WTC11 (cell line): Measurements from ENCODE around the gene METRN. TPM values are rescaled to one million over a fixed set of nuclear protein-coding genes. Genes with fewer than 3 reads are reported as not detected.

Experiments used
- ATAC-seq: fragments of 200-7000 bp; cut with Tn5 transposase; 2 replicates; pipeline ENCODE4 v1.10.0; 2021; ENCODE audit warnings: mild to moderate bottlenecking, moderate library complexity
- CTCF ChIA-PET: fragments of 300-600 bp; sonication (Branson Sonifier 250); formaldehyde crosslinking; loops from one replicate; lab custom pipeline; 2021; ENCODE audit warnings: antibody characterized with exemption; lab: Charles Lee
- POLR2A ChIA-PET: fragments of 350-600 bp; sonication (Branson Sonifier 250); formaldehyde crosslinking; loops from one replicate; lab custom pipeline; 2021; ENCODE audit warnings: antibody characterized with exemption; lab: Charles Lee
- DNase-seq: peaks from one replicate; pipeline ENCODE4 v3.0.0; 2021; ENCODE audit warnings: low spot score
- H3K27ac Mint-ChIP-seq: 2 replicates; pipeline ENCODE4 v1.8.0; 2021; ENCODE audit warnings: mixed read lengths
- H3K27me3 Mint-ChIP-seq: 2 replicates; pipeline ENCODE4 v1.8.0; 2021; ENCODE audit warnings: low read depth, mild to moderate bottlenecking, moderate library complexity, mixed read lengths
- H3K36me3 Mint-ChIP-seq: 2 replicates; pipeline ENCODE4 v1.8.0; 2021; ENCODE audit warnings: mixed read lengths
- H3K4me1 Mint-ChIP-seq: 2 replicates; pipeline ENCODE4 v1.8.0; 2022; ENCODE audit warnings: mixed read lengths
- H3K4me3 Mint-ChIP-seq: 2 replicates; pipeline ENCODE4 v1.8.0; 2021; ENCODE audit warnings: mild to moderate bottlenecking, moderate library complexity, mixed read lengths
- H3K9me3 Mint-ChIP-seq: 2 replicates; pipeline ENCODE4 v1.8.0; 2021; ENCODE audit warnings: mixed read lengths
- CREB1 ChIP-seq: sonication (generic); formaldehyde crosslinking; IDR thresholded peaks from 2 replicates; pipeline ENCODE4 v1.8.0; 2023; ENCODE audit warnings: mild to moderate bottlenecking, missing genetic modification reagents
- ESRRA ChIP-seq: sonication (generic); formaldehyde crosslinking; IDR thresholded peaks from 2 replicates; pipeline ENCODE4 v1.8.1; 2022; ENCODE audit warnings: mild to moderate bottlenecking, missing genetic modification reagents, borderline replicate concordance
- FOXJ3 ChIP-seq: sonication (generic); formaldehyde crosslinking; IDR thresholded peaks from 2 replicates; pipeline ENCODE4 v1.9.0; 2021; ENCODE audit warnings: missing genetic modification reagents, mild to moderate bottlenecking, borderline replicate concordance
- GRHL2 ChIP-seq: fragments of 250-450 bp; sonication (Bioruptor Pico); IDR thresholded peaks from 2 replicates; pipeline ENCODE4 v1.8.0; 2022; ENCODE audit warnings: mild to moderate bottlenecking, moderate library complexity; ENCODE audit not compliant: insufficient replicate concordance, severe bottlenecking
- IRF2 ChIP-seq: sonication (generic); formaldehyde crosslinking; IDR thresholded peaks from 2 replicates; pipeline ENCODE4 v1.8.0; 2022; ENCODE audit warnings: low read depth, missing genetic modification reagents, borderline replicate concordance
- JAZF1 ChIP-seq: fragments of 250-450 bp; sonication (Bioruptor Pico); IDR thresholded peaks from 2 replicates; pipeline ENCODE4 v1.9.0; 2021; ENCODE audit warnings: moderate library complexity, mild to moderate bottlenecking, inconsistent platforms
- NFATC4 ChIP-seq: fragments of 250-450 bp; sonication (Bioruptor Pico); IDR thresholded peaks from 2 replicates; pipeline ENCODE4 v1.9.0; 2021; ENCODE audit warnings: mild to moderate bottlenecking
- NFYB ChIP-seq: sonication (generic); formaldehyde crosslinking; conservative IDR thresholded peaks from 2 replicates; pipeline ENCODE4 v1.8.0; 2022; ENCODE audit warnings: low read depth, missing genetic modification reagents
- NR2C2 ChIP-seq: sonication (generic); formaldehyde crosslinking; IDR thresholded peaks from 2 replicates; pipeline ENCODE4 v1.8.0; 2022; ENCODE audit warnings: mild to moderate bottlenecking, missing genetic modification reagents
- TCF7 ChIP-seq: sonication (generic); formaldehyde crosslinking; IDR thresholded peaks from 2 replicates; pipeline ENCODE4 v1.8.0; 2022; ENCODE audit warnings: mild to moderate bottlenecking, low read depth, missing genetic modification reagents, moderate library complexity
- TEAD1 ChIP-seq: sonication (generic); formaldehyde crosslinking; IDR thresholded peaks from 2 replicates; pipeline ENCODE4 v1.8.0; 2022; ENCODE audit warnings: mild to moderate bottlenecking, missing genetic modification reagents
- TP53 ChIP-seq: sonication (generic); formaldehyde crosslinking; IDR thresholded peaks from 2 replicates; pipeline ENCODE4 v1.8.1; 2023; ENCODE audit warnings: mild to moderate bottlenecking, missing genetic modification reagents
- ZNF121 ChIP-seq: sonication (generic); formaldehyde crosslinking; IDR thresholded peaks from 2 replicates; pipeline ENCODE4 v1.8.0; 2023; ENCODE audit warnings: missing genetic modification reagents
- ZNF138 ChIP-seq: sonication (generic); formaldehyde crosslinking; conservative IDR thresholded peaks from 2 replicates; pipeline ENCODE4 v1.8.1; 2022; ENCODE audit warnings: mild to moderate bottlenecking, moderate library complexity, missing genetic modification reagents
- ZNF219 ChIP-seq: sonication (generic); formaldehyde crosslinking; IDR thresholded peaks from 2 replicates; pipeline ENCODE4 v1.8.0; 2023; ENCODE audit warnings: missing genetic modification reagents, mild to moderate bottlenecking, borderline replicate concordance
- ZNF416 ChIP-seq: fragments of 250-450 bp; sonication (Bioruptor Pico); IDR thresholded peaks from 2 replicates; pipeline ENCODE4 v1.9.0; 2021; ENCODE audit warnings: mild to moderate bottlenecking, inconsistent platforms
- ZNF671 ChIP-seq: fragments of 250-450 bp; sonication (Bioruptor Pico); IDR thresholded peaks from 2 replicates; pipeline ENCODE4 v1.8.0; 2021; ENCODE audit warnings: mild to moderate bottlenecking
- total RNA-seq: library from RNA; stranded (reverse); gene quantifications from 3 replicates; pipeline ENCODE4 v1.2.3, GENCODE V29; 2021
- TF ChIP-seq, protein P1 (sequence below): sonication (generic); formaldehyde crosslinking; IDR thresholded peaks from 2 replicates; pipeline ENCODE4 v1.8.0; 2022; ENCODE audit warnings: mild to moderate bottlenecking, missing genetic modification reagents
- TF ChIP-seq, protein P2 (sequence below): fragments of 250-450 bp; sonication (Bioruptor Pico); IDR thresholded peaks from 2 replicates; pipeline ENCODE4 v1.8.0; 2021; ENCODE audit warnings: mild to moderate bottlenecking
- TF ChIP-seq, protein P3 (sequence below): fragments of 250-450 bp; sonication (Bioruptor Pico); conservative IDR thresholded peaks from 2 replicates; pipeline ENCODE4 v1.9.0; 2021; ENCODE audit warnings: mild to moderate bottlenecking
- TF ChIP-seq, protein P4 (sequence below): sonication (generic); formaldehyde crosslinking; IDR thresholded peaks from 2 replicates; pipeline ENCODE4 v1.8.1; 2023; ENCODE audit warnings: mild to moderate bottlenecking, missing genetic modification reagents
- TF ChIP-seq, protein P5 (sequence below): sonication (generic); formaldehyde crosslinking; IDR thresholded peaks from 2 replicates; pipeline ENCODE4 v1.8.1; 2022; ENCODE audit warnings: low read depth, missing genetic modification reagents, borderline replicate concordance
- TF ChIP-seq, protein P6 (sequence below): sonication (generic); formaldehyde crosslinking; IDR thresholded peaks from 2 replicates; pipeline ENCODE4 v1.8.1; 2023; ENCODE audit warnings: mild to moderate bottlenecking, missing genetic modification reagents
- TF ChIP-seq, protein P7 (sequence below): sonication (generic); formaldehyde crosslinking; IDR thresholded peaks from 2 replicates; pipeline ENCODE4 v1.8.1; 2023; ENCODE audit warnings: mild to moderate bottlenecking, missing genetic modification reagents, moderate library complexity
- TF ChIP-seq, protein P8 (sequence below): fragments of 250-450 bp; sonication (Bioruptor Pico); IDR thresholded peaks from 2 replicates; pipeline ENCODE4 v1.9.0; 2021; ENCODE audit warnings: mild to moderate bottlenecking

METRN gene
- total RNA-seq, 1 experiment from 2014 or later = 30.9 TPM

DNA sequence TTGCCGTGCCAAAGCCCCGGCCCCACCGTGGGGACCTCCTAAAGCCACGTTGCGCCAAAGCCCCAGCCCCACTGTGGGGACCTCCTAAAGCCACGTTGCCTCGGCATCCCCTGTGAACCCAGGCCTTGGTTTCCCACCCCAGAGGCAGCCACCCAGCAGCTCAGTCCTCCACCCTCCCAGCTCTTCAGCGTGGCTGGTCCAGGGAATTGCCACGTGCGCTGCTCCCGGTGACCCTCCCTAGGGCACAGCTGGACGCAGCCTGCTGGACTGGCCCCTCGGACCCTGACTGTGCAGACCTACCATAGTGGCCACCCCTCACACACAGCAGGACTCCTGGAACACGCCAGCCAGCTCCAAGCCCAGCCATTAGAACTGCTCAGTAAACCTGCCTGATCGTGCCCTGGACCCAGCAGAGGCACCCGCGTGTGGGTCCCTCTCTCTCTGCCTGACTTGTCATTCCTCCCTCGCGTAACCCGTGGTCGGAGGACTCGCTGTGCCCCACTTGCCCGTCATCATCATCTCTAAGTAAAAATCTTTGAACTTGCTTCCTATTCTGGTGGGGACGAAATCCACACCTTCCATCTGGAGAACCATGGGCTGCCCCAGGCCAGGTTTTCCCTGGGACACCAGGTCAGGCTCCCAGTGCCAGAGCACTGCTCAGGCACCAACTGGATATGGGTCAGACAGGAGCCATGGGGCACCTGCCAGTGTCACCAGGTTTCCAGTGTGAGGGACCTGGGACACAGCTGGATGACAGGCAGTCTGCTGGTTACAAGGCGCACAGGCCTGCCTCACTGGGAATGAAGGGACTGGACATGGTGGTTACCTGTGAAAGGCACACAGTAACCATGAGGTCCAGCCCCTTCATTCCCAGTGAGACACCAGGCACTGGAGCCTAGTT lies 20.3 kb downstream of the METRN start:
- Mint-ChIP-seq H3K4me3 (no peak overlapping the region), H3K27ac (no peak overlapping the region), H3K9me3 (no peaks in the 10 kb centered on the region), H3K36me3 (peaks cover 9% of the 10 kb centered on the region; the same call in 1 of the 2 replicates), H3K4me1 (peaks cover 14% of the 10 kb centered on the region), H3K27me3 (no peaks in the 10 kb centered on the region)
- no peak for DNase-seq
- POLR2A ChIA-PET = no interaction called here
- TF ChIP-seq TP53 (CRISPR knock-in tag) (no peak), TCF7 (CRISPR knock-in tag) (no peak), GRHL2 (CRISPR knock-in tag) (no peak), ZNF671 (CRISPR knock-in tag) (no peak), CREB1 (CRISPR knock-in tag) (no peak), FOXJ3 (CRISPR knock-in tag) (no peak), NR2C2 (CRISPR knock-in tag) (no peak), ZNF138 (CRISPR knock-in tag) (no peak), ESRRA (no peak), JAZF1 (CRISPR knock-in tag) (no peak)
- TF ChIP-seq, protein P1, sequence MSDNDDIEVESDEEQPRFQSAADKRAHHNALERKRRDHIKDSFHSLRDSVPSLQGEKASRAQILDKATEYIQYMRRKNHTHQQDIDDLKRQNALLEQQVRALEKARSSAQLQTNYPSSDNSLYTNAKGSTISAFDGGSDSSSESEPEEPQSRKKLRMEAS (CRISPR knock-in tag) = no peak
- TF ChIP-seq, protein P2, sequence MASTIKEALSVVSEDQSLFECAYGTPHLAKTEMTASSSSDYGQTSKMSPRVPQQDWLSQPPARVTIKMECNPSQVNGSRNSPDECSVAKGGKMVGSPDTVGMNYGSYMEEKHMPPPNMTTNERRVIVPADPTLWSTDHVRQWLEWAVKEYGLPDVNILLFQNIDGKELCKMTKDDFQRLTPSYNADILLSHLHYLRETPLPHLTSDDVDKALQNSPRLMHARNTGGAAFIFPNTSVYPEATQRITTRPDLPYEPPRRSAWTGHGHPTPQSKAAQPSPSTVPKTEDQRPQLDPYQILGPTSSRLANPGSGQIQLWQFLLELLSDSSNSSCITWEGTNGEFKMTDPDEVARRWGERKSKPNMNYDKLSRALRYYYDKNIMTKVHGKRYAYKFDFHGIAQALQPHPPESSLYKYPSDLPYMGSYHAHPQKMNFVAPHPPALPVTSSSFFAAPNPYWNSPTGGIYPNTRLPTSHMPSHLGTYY (CRISPR knock-in tag) = no peak
- TF ChIP-seq, protein P3, sequence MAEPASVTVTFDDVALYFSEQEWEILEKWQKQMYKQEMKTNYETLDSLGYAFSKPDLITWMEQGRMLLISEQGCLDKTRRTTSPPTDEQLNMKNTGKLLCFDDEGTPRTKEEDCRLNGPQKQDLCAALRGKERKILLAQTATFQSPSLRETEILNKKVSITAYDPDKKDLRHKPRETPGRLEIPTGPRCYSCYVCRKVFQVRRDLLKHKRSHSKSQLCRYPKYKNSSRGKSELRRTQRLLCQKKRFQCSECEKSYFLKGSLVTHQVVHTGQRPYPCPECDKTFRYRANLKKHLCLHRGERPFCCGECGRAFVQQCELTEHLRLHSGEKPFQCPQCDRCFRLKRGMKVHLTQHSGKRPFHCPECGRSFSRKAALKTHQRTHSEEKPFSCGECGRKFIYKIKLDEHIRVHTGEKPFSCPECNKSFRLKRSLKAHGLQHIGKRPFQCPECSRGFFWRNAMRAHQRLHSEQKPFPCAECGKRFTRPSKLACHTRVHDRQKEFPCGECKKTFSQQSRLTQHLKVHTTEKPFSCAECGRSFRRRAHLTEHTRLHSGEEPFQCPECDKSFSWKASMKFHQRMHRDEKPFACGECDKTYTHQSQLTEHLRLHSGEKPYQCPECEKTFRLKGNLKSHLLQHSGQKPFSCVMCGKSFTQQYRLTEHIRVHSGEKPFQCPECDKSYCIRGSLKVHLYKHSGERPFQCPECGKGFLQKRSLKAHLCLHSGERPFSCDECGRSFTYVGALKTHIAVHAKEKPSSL (CRISPR knock-in tag) = no peak
- TF ChIP-seq, protein P4, sequence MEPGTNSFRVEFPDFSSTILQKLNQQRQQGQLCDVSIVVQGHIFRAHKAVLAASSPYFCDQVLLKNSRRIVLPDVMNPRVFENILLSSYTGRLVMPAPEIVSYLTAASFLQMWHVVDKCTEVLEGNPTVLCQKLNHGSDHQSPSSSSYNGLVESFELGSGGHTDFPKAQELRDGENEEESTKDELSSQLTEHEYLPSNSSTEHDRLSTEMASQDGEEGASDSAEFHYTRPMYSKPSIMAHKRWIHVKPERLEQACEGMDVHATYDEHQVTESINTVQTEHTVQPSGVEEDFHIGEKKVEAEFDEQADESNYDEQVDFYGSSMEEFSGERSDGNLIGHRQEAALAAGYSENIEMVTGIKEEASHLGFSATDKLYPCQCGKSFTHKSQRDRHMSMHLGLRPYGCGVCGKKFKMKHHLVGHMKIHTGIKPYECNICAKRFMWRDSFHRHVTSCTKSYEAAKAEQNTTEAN (CRISPR knock-in tag) = no peak
- TF ChIP-seq, protein P5, sequence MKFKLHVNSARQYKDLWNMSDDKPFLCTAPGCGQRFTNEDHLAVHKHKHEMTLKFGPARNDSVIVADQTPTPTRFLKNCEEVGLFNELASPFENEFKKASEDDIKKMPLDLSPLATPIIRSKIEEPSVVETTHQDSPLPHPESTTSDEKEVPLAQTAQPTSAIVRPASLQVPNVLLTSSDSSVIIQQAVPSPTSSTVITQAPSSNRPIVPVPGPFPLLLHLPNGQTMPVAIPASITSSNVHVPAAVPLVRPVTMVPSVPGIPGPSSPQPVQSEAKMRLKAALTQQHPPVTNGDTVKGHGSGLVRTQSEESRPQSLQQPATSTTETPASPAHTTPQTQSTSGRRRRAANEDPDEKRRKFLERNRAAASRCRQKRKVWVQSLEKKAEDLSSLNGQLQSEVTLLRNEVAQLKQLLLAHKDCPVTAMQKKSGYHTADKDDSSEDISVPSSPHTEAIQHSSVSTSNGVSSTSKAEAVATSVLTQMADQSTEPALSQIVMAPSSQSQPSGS (CRISPR knock-in tag) = no peak
- TF ChIP-seq, all 79 proteins: peak for 0
- no peak for ATAC-seq
- CTCF ChIA-PET = interaction anchor here (0.7 to 4.0 kb wide), 3 partner anchors 14 to 50 kb away, joined by 3 to 19 read pairs (median 13); partner anchors contain the start of gene ANTKMT

DNA sequence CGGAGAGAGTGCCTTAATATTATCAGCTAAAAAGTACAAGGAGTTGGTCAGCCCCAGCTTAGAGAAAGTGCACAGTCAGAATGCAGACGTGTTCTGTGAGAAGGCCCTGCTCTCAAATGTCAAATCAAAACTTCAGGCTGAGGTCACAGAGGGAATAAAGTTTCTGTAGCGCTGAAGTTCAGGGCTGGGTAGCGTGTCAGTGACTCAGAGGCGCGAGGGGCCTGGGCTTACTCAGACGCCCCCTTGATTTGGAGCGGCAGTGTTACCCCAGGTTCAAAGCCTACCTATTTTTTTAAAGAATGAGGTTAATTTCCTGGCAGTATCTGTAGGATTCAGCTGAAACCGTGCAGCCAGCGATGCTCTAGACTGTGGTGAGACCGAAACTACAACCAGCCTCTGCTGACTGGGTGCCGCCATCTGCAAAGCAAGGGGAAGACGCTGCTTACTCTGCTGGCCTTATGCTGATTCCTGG lies 21.1 kb downstream of the METRN start:
- POLR2A ChIA-PET = no interaction called here
- Mint-ChIP-seq H3K27me3 (no peaks in the 10 kb centered on the region), H3K9me3 (no peaks in the 10 kb centered on the region), H3K27ac (no peak overlapping the region), H3K36me3 (peaks cover 9% of the 10 kb centered on the region; the same call in 1 of the 2 replicates), H3K4me3 (no peak overlapping the region), H3K4me1 (peaks cover 14% of the 10 kb centered on the region)
- no peak for ATAC-seq
- no peak for DNase-seq
- TF ChIP-seq ZNF121 (CRISPR knock-in tag) (no peak), NFATC4 (CRISPR knock-in tag) (no peak), ZNF416 (no peak), ZNF219 (CRISPR knock-in tag) (no peak), CREB1 (CRISPR knock-in tag) (no peak), TEAD1 (CRISPR knock-in tag) (no peak), IRF2 (no peak), NFYB (CRISPR knock-in tag) (no peak)
- TF ChIP-seq, protein P6, sequence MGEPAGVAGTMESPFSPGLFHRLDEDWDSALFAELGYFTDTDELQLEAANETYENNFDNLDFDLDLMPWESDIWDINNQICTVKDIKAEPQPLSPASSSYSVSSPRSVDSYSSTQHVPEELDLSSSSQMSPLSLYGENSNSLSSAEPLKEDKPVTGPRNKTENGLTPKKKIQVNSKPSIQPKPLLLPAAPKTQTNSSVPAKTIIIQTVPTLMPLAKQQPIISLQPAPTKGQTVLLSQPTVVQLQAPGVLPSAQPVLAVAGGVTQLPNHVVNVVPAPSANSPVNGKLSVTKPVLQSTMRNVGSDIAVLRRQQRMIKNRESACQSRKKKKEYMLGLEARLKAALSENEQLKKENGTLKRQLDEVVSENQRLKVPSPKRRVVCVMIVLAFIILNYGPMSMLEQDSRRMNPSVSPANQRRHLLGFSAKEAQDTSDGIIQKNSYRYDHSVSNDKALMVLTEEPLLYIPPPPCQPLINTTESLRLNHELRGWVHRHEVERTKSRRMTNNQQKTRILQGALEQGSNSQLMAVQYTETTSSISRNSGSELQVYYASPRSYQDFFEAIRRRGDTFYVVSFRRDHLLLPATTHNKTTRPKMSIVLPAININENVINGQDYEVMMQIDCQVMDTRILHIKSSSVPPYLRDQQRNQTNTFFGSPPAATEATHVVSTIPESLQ (CRISPR knock-in tag) = no peak
- TF ChIP-seq, protein P7, sequence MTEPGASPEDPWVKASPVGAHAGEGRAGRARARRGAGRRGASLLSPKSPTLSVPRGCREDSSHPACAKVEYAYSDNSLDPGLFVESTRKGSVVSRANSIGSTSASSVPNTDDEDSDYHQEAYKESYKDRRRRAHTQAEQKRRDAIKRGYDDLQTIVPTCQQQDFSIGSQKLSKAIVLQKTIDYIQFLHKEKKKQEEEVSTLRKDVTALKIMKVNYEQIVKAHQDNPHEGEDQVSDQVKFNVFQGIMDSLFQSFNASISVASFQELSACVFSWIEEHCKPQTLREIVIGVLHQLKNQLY (CRISPR knock-in tag) = no peak
- TF ChIP-seq, protein P8, sequence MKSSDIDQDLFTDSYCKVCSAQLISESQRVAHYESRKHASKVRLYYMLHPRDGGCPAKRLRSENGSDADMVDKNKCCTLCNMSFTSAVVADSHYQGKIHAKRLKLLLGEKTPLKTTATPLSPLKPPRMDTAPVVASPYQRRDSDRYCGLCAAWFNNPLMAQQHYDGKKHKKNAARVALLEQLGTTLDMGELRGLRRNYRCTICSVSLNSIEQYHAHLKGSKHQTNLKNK (CRISPR knock-in tag) = no peak
- CTCF ChIA-PET = interaction anchor here (0.7 to 1.0 kb wide), 3 partner anchors 10 to 35 kb away, joined by 3 read pairs; partner anchors contain the start of gene CCDC78
